GM18517 (cell line): Measurements from ENCODE around the gene TTYH3.

Experiments used
- ATAC-seq: cut with Tn5 transposase; IDR thresholded peaks from one replicate; pipeline ENCODE4 v1.9.1; 2021; ENCODE audit warnings: mild to moderate bottlenecking, moderate library complexity; ENCODE audit not compliant: unreplicated experiment

The TTYH3 gene

DNA sequence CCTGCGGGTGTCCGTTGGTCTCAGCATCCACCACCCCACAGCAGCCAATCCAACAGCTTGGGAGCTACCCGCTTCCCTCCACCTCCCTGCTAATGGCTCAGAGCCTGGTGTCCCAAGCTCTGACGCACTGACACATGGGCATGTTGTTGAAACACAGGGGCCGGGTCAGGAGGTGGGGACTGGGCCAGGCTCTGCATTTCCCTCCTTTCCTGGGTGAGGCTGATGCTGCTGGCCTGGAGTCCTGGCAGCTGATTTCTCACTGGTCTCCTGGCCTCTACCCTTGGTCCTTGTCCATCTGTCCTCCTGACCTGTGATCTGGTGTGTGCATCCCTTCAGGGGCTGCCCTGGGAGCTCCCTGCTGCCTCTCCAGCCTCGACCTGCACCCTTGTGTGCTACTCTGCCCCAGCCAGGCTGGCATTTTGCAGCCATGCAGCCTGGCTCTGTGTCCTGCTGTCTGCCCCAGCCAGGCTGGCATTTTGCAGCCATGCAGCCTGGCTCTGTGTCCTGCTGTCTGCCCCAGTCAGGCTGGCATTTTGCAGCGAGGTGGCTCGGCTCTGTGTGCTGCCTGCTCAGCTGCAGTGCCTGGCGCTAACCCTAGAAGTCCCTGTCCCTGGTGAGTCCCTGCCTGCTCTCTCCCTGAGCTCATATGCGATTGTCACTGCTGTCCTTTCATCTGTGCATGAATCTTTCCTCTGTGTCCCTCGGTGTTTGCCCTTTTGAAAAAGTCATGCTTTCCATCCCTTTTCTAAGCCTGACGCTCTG is 70.2 kb downstream of the TTYH3 start:
- no peak for ATAC-seq

DNA sequence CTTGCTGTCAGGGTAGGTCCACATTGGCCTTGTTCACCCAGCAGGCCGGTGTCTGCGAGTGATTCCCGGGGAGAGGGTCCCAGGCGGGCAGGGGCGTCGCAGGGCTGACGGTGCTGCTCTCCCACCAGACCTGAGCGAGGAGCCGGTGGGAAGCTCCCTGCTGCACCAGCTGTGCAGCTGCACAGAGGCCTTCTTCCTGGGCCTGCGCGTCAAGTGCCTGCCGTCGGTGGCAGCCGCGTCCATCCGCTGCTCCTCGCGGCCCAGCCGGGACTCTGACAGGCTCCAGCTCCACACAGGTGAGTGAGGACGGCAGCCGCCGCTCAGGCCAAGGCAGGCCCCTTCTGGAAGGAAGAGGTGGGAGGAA is 70.8 kb downstream of the TTYH3 start:
- no peak for ATAC-seq

DNA sequence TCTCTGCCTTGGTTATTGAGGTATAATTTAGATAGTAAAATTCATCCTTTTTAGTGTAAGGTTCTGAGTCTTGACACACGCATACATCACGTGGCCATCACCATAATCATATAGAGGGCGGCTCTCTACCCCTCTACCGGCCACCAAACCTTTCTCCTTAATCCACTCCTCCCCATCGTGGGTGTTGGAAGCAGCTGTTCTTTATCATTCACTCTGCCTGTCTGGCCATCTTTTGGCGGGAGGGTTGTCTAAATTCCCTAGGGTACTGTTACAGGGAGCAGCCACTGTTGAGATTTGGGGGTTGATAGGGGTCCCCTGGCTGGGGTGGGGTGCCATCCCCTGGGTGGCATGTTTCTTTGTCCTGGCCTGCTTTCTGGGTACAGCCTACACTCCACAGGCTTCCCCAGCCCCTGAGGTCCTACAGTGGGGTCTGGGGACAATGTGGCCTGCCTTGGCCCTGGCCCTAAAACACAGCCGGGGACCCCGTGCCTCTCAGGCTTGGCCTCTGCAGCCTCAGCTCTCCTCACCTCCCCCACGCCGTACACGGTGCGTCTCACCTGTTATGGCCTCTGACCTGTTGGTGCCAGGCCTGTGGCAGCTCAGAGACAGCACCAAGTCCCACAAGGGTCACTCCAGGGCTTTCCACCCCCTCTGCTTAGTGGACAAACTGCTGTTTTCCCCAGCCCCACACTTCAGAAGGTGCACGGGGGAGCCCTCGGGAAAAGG is 73.7 kb downstream of the TTYH3 start:
- ATAC-seq: no peak

DNA sequence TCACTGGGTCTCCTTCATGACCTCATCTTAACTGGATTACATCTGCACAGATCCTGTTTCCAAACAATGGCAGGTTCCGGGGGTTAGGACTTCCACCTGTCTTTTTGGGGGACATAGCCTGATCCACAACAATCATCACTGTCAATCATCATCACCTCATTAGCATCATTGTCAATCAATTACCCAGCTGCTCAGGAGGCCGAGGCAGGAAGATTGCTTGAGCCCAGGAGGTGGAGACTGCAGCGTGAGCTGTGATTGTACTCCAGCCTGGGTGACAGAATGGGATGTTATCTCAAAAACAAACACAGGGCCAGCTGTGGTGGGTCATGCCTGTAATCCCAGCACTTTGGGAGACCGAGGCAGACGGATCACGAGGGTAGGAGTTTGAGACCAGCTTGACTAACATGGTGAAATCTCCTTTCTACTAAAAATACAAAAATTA is 74.9 kb downstream of the TTYH3 start:
- ATAC-seq: no peak

DNA sequence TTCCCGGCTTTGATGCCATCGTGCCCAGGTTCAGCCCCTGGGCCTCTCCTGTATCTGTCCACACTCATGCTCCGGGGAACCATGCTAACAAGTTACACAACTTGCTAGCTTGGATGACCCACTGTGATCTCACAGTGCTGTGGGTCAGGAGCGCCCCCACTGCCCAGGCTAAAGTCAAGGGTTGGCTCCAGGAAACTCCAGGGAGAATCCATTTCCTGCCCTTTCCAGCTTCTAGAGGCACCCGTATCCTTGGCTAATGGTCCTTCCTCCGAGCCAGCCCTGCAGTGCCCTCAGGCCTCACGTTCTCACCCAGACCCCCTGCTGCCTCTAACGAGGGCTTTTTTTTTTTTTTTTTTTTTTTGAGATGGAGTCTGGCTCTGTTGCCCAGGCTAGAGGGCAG is 75.7 kb downstream of the TTYH3 start:
- ATAC-seq: no peak

DNA sequence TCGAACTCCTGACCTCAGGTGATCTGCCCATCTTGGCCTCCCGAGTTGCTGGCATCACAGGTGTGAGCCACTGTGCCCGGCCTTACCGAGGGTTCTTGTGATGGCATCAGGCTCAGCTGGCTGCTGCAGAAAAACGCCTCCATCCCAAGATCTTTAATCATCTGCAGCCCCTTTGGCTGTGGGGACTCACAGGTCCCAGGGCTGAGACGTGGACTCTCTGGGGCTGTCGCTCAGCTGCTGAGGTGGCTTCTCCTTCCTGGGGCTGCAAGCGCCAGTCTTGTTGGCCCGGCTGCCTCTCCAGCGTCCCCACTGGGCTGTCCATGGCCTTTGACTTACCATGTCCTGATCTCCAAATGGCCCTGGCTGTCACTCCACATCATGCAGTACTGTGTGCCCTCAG is 76.3 kb downstream of the TTYH3 start:
- ATAC-seq: no peak

DNA sequence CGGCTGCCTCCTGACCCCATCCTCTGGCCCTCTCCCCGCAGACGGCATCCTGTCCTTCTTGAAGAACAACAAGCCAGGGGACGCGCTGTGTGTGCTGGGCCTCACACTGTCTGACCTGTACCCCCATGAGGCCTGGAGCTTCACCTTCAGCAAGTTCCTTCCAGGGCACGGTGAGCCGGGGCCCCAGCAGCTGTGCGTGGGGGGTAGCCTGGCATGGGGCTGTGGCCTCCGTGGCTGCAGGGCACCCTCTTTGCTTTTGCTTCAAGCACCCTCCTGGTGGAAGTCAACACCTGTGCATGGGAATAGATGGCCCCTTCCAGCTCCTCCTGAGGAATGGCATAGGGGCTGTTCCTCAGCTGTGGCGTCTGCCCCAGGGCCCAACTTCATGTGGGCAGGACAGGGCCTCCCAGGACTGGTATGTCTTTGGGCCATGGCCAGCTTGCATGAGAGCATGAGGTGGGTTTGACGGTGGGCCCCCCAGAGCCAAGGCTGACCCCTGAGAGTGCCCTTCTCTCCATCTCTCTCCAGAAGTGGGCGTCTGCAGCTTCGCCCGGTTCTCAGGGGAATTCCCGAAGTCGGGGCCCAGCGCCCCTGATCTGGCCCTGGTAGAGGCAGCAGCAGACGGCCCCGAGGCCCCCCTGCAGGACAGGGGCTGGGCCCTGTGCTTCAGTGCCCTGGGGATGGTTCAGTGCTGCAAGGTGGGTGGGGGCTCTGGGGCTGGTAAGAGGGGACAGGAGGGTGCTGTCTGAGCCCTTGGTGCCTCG is 76.9 kb downstream of the TTYH3 start:
- ATAC-seq: no peak

DNA sequence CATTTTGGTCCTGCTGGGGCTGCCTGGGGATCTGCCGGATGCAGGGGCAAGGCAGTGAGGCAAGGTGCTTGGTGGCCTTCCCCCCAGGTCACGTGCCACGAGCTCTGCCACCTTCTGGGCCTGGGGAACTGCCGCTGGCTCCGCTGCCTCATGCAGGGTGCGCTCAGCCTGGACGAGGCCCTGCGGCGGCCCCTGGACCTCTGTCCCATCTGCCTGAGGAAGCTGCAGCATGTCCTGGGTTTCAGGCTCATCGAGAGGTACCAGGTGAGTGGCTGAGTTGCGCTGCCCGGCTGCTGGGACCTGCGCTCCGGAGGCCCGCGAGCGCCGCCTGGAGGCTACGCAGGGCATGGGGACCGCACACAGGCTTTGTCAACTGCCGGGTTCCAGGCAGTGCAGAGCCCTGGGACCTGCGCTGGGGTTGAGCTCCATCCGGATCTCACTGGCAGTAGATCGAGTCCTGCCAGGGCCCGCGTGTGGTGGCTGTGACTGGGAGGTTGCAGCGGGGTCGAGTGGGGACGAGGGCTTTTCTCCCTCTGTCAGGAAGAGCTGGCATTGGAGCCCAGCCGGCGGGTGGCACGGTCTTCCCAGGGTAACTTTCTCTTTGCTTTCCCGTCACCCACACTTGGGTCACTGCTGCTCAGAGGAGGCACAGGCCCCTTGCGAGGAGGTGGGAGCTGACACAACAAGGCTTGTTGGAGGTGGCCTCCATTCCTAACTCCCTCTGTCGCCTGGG is 77.9 kb downstream of the TTYH3 start:
- ATAC-seq: peak; percentile 52

DNA sequence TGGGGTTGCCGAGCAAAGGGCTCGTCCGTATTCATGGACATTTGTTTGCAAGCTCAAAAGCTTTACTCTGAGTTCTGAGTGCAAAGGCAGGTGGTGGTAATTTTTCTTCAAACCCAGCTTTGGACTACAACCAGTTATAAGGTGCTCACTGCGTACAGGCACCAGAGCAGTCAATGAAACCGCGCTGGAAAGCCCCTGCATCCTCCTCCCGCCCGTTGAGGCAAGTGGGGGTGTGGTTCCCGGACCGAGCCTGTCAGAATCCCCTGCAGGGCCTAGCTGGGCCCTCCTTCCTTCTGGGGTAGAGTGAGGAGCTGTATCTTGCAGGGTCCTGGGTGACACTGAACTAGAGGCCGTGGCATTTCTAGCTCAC is 78.5 kb downstream of the TTYH3 start:
- ATAC-seq: peak; percentile 60

DNA sequence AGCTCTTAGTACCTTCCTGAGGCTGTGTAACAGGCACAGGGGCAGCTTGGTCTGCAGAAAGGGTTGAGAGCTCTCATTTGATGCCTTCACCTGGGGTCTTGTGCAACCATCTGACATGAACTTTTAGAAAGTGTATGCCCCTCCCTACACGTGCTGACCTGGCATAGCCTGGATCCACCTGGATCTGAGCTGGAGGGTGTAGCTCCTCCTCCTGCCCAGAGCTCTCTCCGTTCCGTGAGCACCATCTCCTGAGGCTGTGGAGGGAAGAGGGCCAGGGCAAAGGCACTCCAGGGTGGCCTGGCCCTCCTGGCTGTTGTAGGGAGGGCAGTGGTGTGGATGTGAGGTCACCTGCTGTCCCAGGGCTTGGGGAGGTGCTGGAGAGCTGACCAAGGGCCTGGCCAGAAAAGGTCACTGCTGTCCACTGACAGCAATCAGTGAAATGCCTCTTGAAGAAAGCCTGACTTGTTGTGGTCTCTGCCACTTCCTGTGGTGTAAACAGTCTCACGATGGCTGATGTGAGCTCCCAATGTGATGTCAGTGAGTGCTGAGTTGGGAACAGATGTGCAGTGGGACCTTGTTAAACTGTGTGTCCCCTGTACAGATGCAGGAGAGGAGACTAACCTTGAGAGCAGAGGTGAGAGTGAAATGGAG is 79.2 kb downstream of the TTYH3 start:
- ATAC-seq: peak; percentile 35

DNA sequence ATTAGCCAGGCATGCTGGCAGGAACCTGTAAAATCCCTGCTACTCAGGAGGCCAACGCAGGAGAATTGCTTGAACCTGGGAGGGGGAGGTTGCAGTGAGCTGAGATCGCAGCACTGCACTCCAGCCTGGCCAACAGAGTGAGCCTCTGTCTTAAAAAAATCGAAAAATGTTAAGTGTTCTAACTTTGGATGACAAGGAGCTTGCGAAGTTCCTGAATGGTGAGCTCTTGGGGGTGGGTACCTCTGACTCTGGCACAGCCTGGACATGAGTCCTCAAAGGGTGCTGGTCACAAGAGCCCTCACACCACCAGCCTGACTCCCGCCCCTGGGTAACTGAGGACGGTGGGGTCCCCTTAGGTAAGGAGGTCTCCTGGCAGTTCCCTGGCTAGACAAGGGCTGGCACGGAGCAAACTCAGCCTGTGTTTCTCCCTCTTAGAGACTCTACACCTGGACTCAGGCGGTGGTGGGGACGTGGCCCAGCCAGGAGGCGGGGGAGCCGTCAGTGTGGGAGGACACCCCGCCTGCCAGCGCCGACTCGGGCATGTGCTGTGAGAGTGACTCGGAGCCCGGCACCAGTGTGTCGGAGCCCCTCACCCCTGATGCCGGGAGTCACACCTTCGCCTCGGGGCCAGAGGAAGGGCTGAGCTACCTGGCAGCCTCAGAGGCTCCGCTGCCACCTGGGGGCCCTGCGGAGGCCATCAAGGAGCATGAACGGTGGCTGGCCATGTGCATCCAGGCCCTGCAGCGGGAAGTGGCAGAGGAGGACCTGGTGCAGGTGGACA is 80.3 kb downstream of the TTYH3 start:
- no peak for ATAC-seq

DNA sequence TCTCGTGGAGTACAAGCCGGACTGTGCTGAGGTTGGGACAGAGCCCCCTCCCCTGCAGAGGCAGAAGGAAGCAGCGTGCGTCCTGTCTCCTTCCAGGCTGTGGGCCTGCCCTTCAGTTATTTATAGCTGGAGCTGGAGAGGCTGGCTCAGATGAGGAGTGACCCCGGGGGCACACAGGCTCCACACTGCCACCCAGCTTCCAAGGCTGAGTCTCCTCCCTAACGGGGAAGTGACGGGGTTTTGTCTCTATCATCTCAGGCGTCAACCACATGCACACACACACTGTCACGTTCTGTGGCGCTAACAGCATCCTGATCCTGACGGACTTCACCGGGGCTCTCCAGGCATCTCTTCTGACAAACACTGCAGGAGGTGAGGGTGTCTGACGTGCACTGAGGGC is 81.6 kb downstream of the TTYH3 start:
- ATAC-seq: no peak

DNA sequence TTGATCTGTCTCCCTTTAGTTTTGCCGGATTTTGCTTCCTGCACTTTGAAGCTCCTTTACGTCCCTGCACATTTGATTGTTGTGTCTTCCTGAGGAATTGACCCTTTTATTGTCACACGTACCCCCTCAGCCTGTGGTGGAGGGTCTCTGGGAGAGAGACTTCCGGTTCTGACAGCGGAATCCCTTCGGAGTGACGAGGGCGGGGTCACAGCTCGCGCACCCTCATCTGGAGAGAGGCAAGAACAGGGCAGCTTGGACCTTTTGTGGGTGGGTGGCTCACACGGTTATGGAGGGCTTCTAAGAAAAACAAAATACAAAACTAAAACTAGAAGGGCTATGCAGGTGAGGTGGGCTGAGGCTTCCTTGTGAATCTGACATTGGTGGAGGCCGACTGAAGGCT is 82.2 kb downstream of the TTYH3 start:
- ATAC-seq: no peak
